ENCODE measurements around the gene CACNA1G. TPM values are rescaled to one million over a fixed set of nuclear protein-coding genes. Genes with fewer than 3 reads are reported as not detected.

The CACNA1G gene
- total RNA-seq, 2 experiments from 2014 or later = not detected

GRCh38 chr17:50647187-50647586 lies 86.7 kb downstream of the CACNA1G start:
- CTCF ChIA-PET (ENCODE audit: unreplicated experiment) = no interaction called here
- H3K36me3 ChIP-seq (ENCODE audit: insufficient read depth, low read length) = no peaks in the 10 kb centered on the region
- TF ChIP-seq EZH2phosphoT487 (IDR thresholded peaks at IDR 0.05; ENCODE audit: borderline replicate concordance, low read depth, low read length) (no peak), CTCF (conservative IDR thresholded peaks at IDR 0.05; ENCODE audit: low read length) (no peak)
- no peak overlapping the region for H2AFZ ChIP-seq (ENCODE audit: low read length)
- no peaks in the 10 kb centered on the region for H3K9me2 ChIP-seq (ENCODE audit: insufficient read depth, low read length)
- no peak overlapping the region for H3K27ac ChIP-seq (ENCODE audit: low read depth, low read length, poor library complexity, severe bottlenecking)
- POLR2A ChIA-PET = no interaction called here
- no peaks in the 10 kb centered on the region for H3K79me2 ChIP-seq (ENCODE audit: insufficient read depth, low read depth, low read length)
- intact Hi-C loops (cut with micrococcal nuclease; ENCODE audit: unreplicated experiment) = no loop called here
- no peaks in the 10 kb centered on the region for H4K20me1 ChIP-seq (ENCODE audit: insufficient read depth, low read length)
- no peak overlapping the region for H3K4me3 ChIP-seq (ENCODE audit: low read depth, low read length, poor library complexity, severe bottlenecking)
- BruUV-seq (replicated peaks) = no TSS peak
- no peak for DNase-seq (ENCODE audit: low spot score)
- no peak overlapping the region for H3K4me2 ChIP-seq (ENCODE audit: low read length)
- H3K4me1 ChIP-seq (ENCODE audit: insufficient read depth, low read length, poor library complexity, severe bottlenecking) = no peaks in the 10 kb centered on the region
- H3K9me3 ChIP-seq (ENCODE audit: low read length) = peaks cover 5% of the 10 kb centered on the region; the same call in 1 of the 2 replicates

- ChIA-PET POLR2A (no interaction called here), CTCF (ENCODE audit: unreplicated experiment) (no interaction called here)
- no TSS peak for BruUV-seq (replicated peaks)
Observed at GRCh38 chr17:50649042-50649908, 88.8 kb downstream of the CACNA1G start.

More at GRCh38 chr17:50649042-50649908, 88.8 kb downstream of the CACNA1G start:
- Histone ChIP-seq H3K27ac (ENCODE audit: low read depth, low read length, poor library complexity, severe bottlenecking) (no peak overlapping the region), H4K20me1 (ENCODE audit: insufficient read depth, low read length) (no peaks in the 10 kb centered on the region), H3K36me3 (ENCODE audit: insufficient read depth, low read length) (no peaks in the 10 kb centered on the region), H3K9me3 (ENCODE audit: low read length) (peaks cover 5% of the 10 kb centered on the region; the same call in 1 of the 2 replicates), H3K9me2 (ENCODE audit: insufficient read depth, low read length) (no peaks in the 10 kb centered on the region), H3K4me3 (ENCODE audit: low read depth, low read length, poor library complexity, severe bottlenecking) (no peak overlapping the region), H3K4me1 (ENCODE audit: insufficient read depth, low read length, poor library complexity, severe bottlenecking) (no peaks in the 10 kb centered on the region), H3K79me2 (ENCODE audit: insufficient read depth, low read depth, low read length) (no peaks in the 10 kb centered on the region), H3K4me2 (ENCODE audit: low read length) (no peak overlapping the region), H2AFZ (ENCODE audit: low read length) (no peak overlapping the region)
- DNase-seq (ENCODE audit: low spot score) = no peak
- no peak for TF ChIP-seq EZH2phosphoT487 (IDR thresholded peaks at IDR 0.05; ENCODE audit: borderline replicate concordance, low read depth, low read length)
- TF ChIP-seq CTCF (conservative IDR thresholded peaks at IDR 0.05; ENCODE audit: low read length) = no peak
- intact Hi-C loops (cut with micrococcal nuclease; ENCODE audit: unreplicated experiment) = no loop called here
